ENCODE measurements around the gene IL17RA.

Gene IL17RA

GRCh38 chr22:17084554-17085276, at the start of gene IL17RA:
Gene IL17RA (plus strand): TSS chr22:17085000. CDS start chr22:17085092, 92 bp downstream.
- DNase-seq (ENCODE audit: low spot score) = peak; percentile 94

GRCh38 chr22:17035246-17035645, 49.6 kb upstream of the IL17RA start:
- no peak for DNase-seq (ENCODE audit: low spot score)

- DNase-seq (ENCODE audit: low spot score) = peak; percentile 24
Observed at GRCh38 chr22:17035976-17036841, 48.6 kb upstream of the IL17RA start.

GRCh38 chr22:17036842-17037711, 47.7 kb upstream of the IL17RA start:
- DNase-seq (ENCODE audit: low spot score) = peak; percentile 22

- no peak for DNase-seq (ENCODE audit: low spot score)
Observed at GRCh38 chr22:17043521-17043920, 41.3 kb upstream of the IL17RA start.

GRCh38 chr22:17046566-17047348, 38.0 kb upstream of the IL17RA start:
- DNase-seq (ENCODE audit: low spot score) = no peak

GRCh38 chr22:17047656-17048055, 37.1 kb upstream of the IL17RA start:
- no peak for DNase-seq (ENCODE audit: low spot score)

- no peak for DNase-seq (ENCODE audit: low spot score)
Observed at GRCh38 chr22:17056058-17056457, 28.7 kb upstream of the IL17RA start.

- DNase-seq (ENCODE audit: low spot score) = no peak
Observed at GRCh38 chr22:17056807-17057206, 28.0 kb upstream of the IL17RA start.

- DNase-seq (ENCODE audit: low spot score) = peak; percentile 76
Observed at GRCh38 chr22:17057959-17058814, 26.6 kb upstream of the IL17RA start.

GRCh38 chr22:17060126-17060525, 24.7 kb upstream of the IL17RA start:
- DNase-seq (ENCODE audit: low spot score) = no peak

- no peak for DNase-seq (ENCODE audit: low spot score)
Observed at GRCh38 chr22:17063411-17064106, 21.2 kb upstream of the IL17RA start.

GRCh38 chr22:17064498-17065100, 20.2 kb upstream of the IL17RA start:
- no peak for DNase-seq (ENCODE audit: low spot score)

- no peak for DNase-seq (ENCODE audit: low spot score)
Observed at GRCh38 chr22:17065433-17065832, 19.4 kb upstream of the IL17RA start.

GRCh38 chr22:17072877-17073276, 11.9 kb upstream of the IL17RA start:
- no peak for DNase-seq (ENCODE audit: low spot score)

GRCh38 chr22:17074648-17075002, 10.2 kb upstream of the IL17RA start:
- no peak for DNase-seq (ENCODE audit: low spot score)

- DNase-seq (ENCODE audit: low spot score) = peak; percentile 89
Observed at GRCh38 chr22:17077255-17077654, 7.5 kb upstream of the IL17RA start.

- no peak for DNase-seq (ENCODE audit: low spot score)
Observed at GRCh38 chr22:17079572-17079971, 5.2 kb upstream of the IL17RA start.

GRCh38 chr22:17083255-17083654, 1.5 kb upstream of the IL17RA start:
- no peak for DNase-seq (ENCODE audit: low spot score)
